Measurements from ENCODE around the gene MC5R.
"Not testable (repeated sequence)": the region's sequence is repeated elsewhere in the genome, so short reads cannot be mapped to it uniquely, and the experiment has no call there.

The MC5R gene

GRCh38 chr18:13835202-13835601 is 11.3 kb downstream of the MC5R start:
- Histone ChIP-seq H3K9me3 (ENCODE audit: insufficient read depth, low read length) (no peaks in the 10 kb centered on the region), H3K27ac (ENCODE audit: low read length) (no peak overlapping the region), H3K79me2 (ENCODE audit: low read length) (no peaks in the 10 kb centered on the region), H3K27me3 (ENCODE audit: low read depth, low read length) (peaks cover 16% of the 10 kb centered on the region), H2AFZ (ENCODE audit: low read depth, low read length) (no peak overlapping the region), H3K4me2 (ENCODE audit: low read length) (peak overlapping the region; percentile 28), H3K4me3 (ENCODE audit: low read length) (0 out of 2 replicates have a peak overlapping the region, but pooled peaks have one; percentile 10), H3K9ac (ENCODE audit: low read length) (no peak overlapping the region), H4K20me1 (ENCODE audit: insufficient read depth, low read length) (no peaks in the 10 kb centered on the region), H3K4me1 (ENCODE audit: low read length) (peaks cover 16% of the 10 kb centered on the region), H3K36me3 (replicated peaks; ENCODE audit: low read depth, low read length) (no peaks in the 10 kb centered on the region)
- TF ChIP-seq EZH2phosphoT487 (IDR thresholded peaks at IDR 0.05; ENCODE audit: low read depth) (no peak), CTCF (IDR thresholded peaks at IDR 0.05; ENCODE audit: low read depth, low read length) (no peak)

- Histone ChIP-seq H3K27ac (ENCODE audit: low read length) (no peak overlapping the region), H4K20me1 (ENCODE audit: insufficient read depth, low read length) (no peaks in the 10 kb centered on the region), H3K4me2 (ENCODE audit: low read length) (no peak overlapping the region), H3K9ac (ENCODE audit: low read length) (no peak overlapping the region), H2AFZ (ENCODE audit: low read depth, low read length) (no peak overlapping the region), H3K9me3 (ENCODE audit: insufficient read depth, low read length) (no peaks in the 10 kb centered on the region), H3K4me3 (ENCODE audit: low read length) (no peak overlapping the region), H3K27me3 (ENCODE audit: low read depth, low read length) (peaks cover 9% of the 10 kb centered on the region), H3K79me2 (ENCODE audit: low read length) (no peaks in the 10 kb centered on the region), H3K36me3 (replicated peaks; ENCODE audit: low read depth, low read length) (no peaks in the 10 kb centered on the region), H3K4me1 (ENCODE audit: low read length) (peaks cover 16% of the 10 kb centered on the region)
- no peak for TF ChIP-seq EZH2phosphoT487 (IDR thresholded peaks at IDR 0.05; ENCODE audit: low read depth)
- TF ChIP-seq CTCF (IDR thresholded peaks at IDR 0.05; ENCODE audit: low read depth, low read length): no peak
Observed at GRCh38 chr18:13836559-13836958, 12.6 kb downstream of the MC5R start.

- no peak overlapping the region for H3K4me2 ChIP-seq (ENCODE audit: low read length)
Observed at GRCh38 chr18:13849791-13850190, 25.8 kb downstream of the MC5R start.

GRCh38 chr18:13862898-13863297 is 38.9 kb downstream of the MC5R start:
- H3K36me3 ChIP-seq (replicated peaks; ENCODE audit: low read depth, low read length); H3K79me2 ChIP-seq (ENCODE audit: low read length); H3K4me3 ChIP-seq (ENCODE audit: low read length); H3K4me2 ChIP-seq (ENCODE audit: low read length); H3K9me3 ChIP-seq (ENCODE audit: insufficient read depth, low read length); H3K4me1 ChIP-seq (ENCODE audit: low read length); H3K9ac ChIP-seq (ENCODE audit: low read length); H3K27ac ChIP-seq (ENCODE audit: low read length); H2AFZ ChIP-seq (ENCODE audit: low read depth, low read length); H4K20me1 ChIP-seq (ENCODE audit: insufficient read depth, low read length): not testable (repeated sequence)
- peaks cover 12% of the 10 kb centered on the region; the same call in 1 of the 2 replicates for H3K27me3 ChIP-seq (ENCODE audit: low read depth, low read length)

More at GRCh38 chr18:13849791-13850190, 25.8 kb downstream of the MC5R start:
- no peaks in the 10 kb centered on the region for H3K4me1 ChIP-seq (ENCODE audit: low read length)
- H3K9ac ChIP-seq (ENCODE audit: low read length): no peak overlapping the region
- no peak overlapping the region for H3K27ac ChIP-seq (ENCODE audit: low read length)
- peaks cover 3% of the 10 kb centered on the region; the same call in 1 of the 2 replicates for H3K27me3 ChIP-seq (ENCODE audit: low read depth, low read length)
- no peaks in the 10 kb centered on the region for H3K9me3 ChIP-seq (ENCODE audit: insufficient read depth, low read length)
- TF ChIP-seq EZH2phosphoT487 (IDR thresholded peaks at IDR 0.05; ENCODE audit: low read depth) (no peak), CTCF (IDR thresholded peaks at IDR 0.05; ENCODE audit: low read depth, low read length) (no peak)
- H3K79me2 ChIP-seq (ENCODE audit: low read length): no peaks in the 10 kb centered on the region
- H2AFZ ChIP-seq (ENCODE audit: low read depth, low read length): no peak overlapping the region
- no peaks in the 10 kb centered on the region for H4K20me1 ChIP-seq (ENCODE audit: insufficient read depth, low read length)
- H3K4me3 ChIP-seq (ENCODE audit: low read length): no peak overlapping the region
- no peaks in the 10 kb centered on the region for H3K36me3 ChIP-seq (replicated peaks; ENCODE audit: low read depth, low read length)

Measured in OCI-LY3 (cell line).